HG03354 (cell line): ENCODE results near the gene SOX8.
"Not testable (repeated sequence)": the region's sequence is repeated elsewhere in the genome, so short reads cannot be mapped to it uniquely, and the experiment has no call there.

Experiments
- ATAC-seq: cut with Tn5 transposase; IDR thresholded peaks from one replicate; pipeline ENCODE4 v1.9.1; 2021; ENCODE audit warnings: mild to moderate bottlenecking; ENCODE audit not compliant: unreplicated experiment, poor library complexity, severe bottlenecking

The SOX8 gene

GRCh38 chr16:981695-982144 lies at the start of gene SOX8:
Gene SOX8 (plus strand): TSS chr16:981770. CDS start chr16:981923, 153 bp downstream.
- ATAC-seq: no peak

GRCh38 chr16:932831-933330 lies 48.7 kb upstream of the SOX8 start:
- ATAC-seq: no peak

- no peak for ATAC-seq
Observed at GRCh38 chr16:933581-933980, 48.0 kb upstream of the SOX8 start.

- no peak for ATAC-seq
Observed at GRCh38 chr16:934178-934577, 47.4 kb upstream of the SOX8 start.

GRCh38 chr16:935684-936083 lies 45.9 kb upstream of the SOX8 start:
- ATAC-seq: no peak

GRCh38 chr16:937311-937710 lies 44.3 kb upstream of the SOX8 start:
- ATAC-seq: no peak

GRCh38 chr16:937723-938122 lies 43.8 kb upstream of the SOX8 start:
- ATAC-seq: no peak

- ATAC-seq: no peak
Observed at GRCh38 chr16:938136-938535, 43.4 kb upstream of the SOX8 start.

GRCh38 chr16:938752-939151 lies 42.8 kb upstream of the SOX8 start:
- ATAC-seq: no peak

GRCh38 chr16:939311-939710 lies 42.3 kb upstream of the SOX8 start:
- no peak for ATAC-seq

- no peak for ATAC-seq
Observed at GRCh38 chr16:939941-940340, 41.6 kb upstream of the SOX8 start.

GRCh38 chr16:942436-943060 lies 39.0 kb upstream of the SOX8 start:
- no peak for ATAC-seq

- ATAC-seq: no peak
Observed at GRCh38 chr16:943971-944370, 37.6 kb upstream of the SOX8 start.

- ATAC-seq: no peak
Observed at GRCh38 chr16:945271-946047, 36.1 kb upstream of the SOX8 start.

GRCh38 chr16:946048-946395 lies 35.5 kb upstream of the SOX8 start:
- no peak for ATAC-seq

GRCh38 chr16:947255-947921 lies 34.2 kb upstream of the SOX8 start:
- ATAC-seq: no peak

- ATAC-seq: not testable (repeated sequence)
Observed at GRCh38 chr16:947922-948303, 33.7 kb upstream of the SOX8 start.

GRCh38 chr16:948767-949166 lies 32.8 kb upstream of the SOX8 start:
- ATAC-seq: not testable (repeated sequence)

GRCh38 chr16:950733-951573 lies 30.6 kb upstream of the SOX8 start:
- ATAC-seq: not testable (repeated sequence)
